ENCODE measurements around the gene CTSC. TPM values are rescaled to one million over a fixed set of nuclear protein-coding genes. Genes with fewer than 3 reads are reported as not detected.

Gene CTSC
- total RNA-seq, 1 donor from 2014 or later = 34.3 TPM

DNA sequence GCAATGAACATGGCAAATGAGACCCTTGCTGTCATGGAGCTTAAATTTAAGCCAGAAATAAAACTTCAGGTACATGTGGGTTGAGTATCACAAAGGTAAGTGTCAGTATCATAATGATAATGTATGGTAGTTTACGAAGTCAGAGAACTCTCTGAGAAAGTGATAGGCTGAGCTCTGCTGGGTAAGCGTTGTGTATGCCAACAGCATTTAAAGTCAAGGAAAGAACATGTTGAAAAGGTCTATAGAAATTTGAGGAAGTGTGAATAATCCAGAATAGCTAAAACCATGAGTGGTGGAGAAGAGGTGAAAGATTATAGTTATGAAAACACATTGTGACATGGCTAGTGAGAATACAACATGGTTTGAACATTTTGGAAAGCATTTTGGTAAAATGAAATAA is 17.4 kb upstream of the CTSC start:
- no peak for DNase-seq (ENCODE audit: missing footprints)
- no peak for ATAC-seq
- intact Hi-C loops (cut with DNase I) = no loop called here

DNA sequence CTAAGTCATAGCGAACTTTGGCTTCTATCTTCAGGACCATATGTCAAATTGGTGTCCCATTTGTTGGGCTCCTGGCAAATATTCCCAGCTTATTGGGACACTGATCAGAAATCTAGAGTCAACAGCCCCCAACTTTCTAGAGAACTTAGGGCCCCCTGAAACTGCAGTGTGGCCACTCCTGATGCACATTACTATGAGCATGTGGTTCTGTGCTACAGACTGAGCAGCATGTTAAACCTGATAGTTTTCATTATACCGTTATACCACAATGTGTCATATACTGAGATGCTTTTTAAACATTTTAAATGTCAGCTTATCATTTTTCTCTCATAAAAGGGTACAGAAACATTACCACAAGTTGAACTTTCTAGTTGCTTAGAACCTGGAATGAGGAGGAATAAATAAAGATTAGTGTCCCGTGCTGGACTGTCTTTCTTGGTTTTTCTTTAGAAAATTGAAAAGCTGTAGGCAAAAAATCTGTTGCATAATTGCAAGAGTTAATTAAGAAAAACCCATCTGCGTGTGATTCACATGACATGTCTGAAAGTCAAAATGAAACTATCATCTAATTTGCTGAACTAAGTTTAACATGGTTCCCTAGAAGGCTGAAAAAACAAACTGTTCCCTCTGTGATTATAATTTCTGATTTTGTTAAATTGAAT is 16.4 kb upstream of the CTSC start:
- ATAC-seq (no peak), DNase-seq (ENCODE audit: missing footprints) (no peak)
- intact Hi-C loops (cut with DNase I) = no loop called here

DNA sequence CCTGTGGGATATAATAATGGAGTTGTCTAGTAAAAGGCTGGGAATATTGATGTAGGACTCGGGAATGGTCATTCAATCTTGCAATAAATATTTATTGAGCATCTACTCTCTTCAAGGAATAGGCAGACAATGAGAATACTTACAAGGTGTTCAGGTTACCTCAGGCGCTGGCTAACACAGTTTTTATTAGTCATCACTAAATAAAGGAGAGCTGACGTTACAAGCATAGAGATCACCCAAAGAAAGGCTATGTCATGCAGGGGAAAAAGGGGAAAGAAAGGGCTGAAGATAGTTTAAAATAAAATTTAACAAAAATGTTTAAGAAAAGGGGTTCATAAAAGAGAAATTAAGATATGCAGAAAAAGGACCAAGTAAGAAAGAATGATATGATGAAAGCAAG is 15.8 kb upstream of the CTSC start:
- ATAC-seq (no peak), DNase-seq (ENCODE audit: missing footprints) (no peak)
- intact Hi-C loops (cut with DNase I) = no loop called here

DNA sequence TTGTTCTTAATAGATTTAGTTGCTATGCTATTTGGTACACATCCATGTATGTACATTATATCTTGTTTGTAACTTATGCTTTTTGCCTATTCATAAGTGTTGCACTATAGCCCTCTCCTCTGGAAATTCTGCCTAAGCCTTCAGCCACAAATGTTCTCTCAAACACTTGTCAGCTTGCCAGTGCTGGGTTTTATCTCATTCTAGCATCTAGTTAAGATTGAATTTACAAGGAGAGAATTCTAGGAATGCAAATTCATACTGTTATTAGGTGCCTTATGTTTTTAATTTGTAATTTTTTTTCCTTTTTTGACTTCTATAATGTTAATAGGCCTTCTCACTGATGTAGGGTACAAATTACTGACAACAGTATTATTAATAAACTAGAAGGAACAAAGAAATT is 14.6 kb upstream of the CTSC start:
- no peak for DNase-seq (ENCODE audit: missing footprints)
- intact Hi-C loops (cut with DNase I) = no loop called here
- ATAC-seq = no peak

DNA sequence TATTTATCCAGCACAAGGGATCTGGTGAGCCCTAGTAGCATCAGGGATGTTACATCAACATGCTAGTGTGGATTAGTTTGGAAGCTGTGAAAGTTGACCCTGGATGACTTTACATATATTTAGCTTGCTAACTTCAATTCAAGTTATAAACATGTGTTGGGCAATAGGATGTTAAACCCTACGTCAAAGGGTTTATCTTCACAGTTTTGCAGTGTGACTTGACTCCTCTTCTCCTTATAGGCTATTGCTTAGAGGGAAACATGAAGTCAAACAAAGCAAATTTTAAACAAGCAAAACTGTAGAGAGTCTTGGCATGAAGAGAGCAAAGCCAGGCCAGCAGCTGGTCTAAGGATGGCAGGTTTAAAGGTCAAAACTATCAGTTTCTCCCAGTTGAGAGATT is 11.3 kb upstream of the CTSC start:
- ATAC-seq (no peak), DNase-seq (ENCODE audit: missing footprints) (no peak)
- intact Hi-C loops (cut with DNase I) = no loop called here

DNA sequence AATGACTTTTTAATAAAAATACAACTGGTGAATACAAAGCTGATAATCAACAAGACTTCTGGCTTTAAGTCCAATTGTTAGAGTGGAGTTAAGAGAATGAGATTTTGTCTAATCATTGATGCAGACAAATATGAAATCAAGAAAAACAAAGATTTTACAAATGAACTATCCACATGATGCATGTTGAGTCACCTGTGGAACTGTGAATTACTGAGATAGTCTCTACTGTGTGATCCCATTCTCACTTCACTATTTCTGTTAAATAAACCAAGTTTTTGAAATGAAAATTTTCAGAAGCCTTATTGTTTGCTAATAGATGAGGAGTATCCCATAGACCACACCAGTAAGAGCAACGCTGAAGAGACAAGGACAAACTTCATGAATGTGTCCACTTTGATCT is 8.4 kb upstream of the CTSC start:
- ATAC-seq (no peak), DNase-seq (ENCODE audit: missing footprints) (no peak)
- intact Hi-C loops (cut with DNase I) = no loop called here

DNA sequence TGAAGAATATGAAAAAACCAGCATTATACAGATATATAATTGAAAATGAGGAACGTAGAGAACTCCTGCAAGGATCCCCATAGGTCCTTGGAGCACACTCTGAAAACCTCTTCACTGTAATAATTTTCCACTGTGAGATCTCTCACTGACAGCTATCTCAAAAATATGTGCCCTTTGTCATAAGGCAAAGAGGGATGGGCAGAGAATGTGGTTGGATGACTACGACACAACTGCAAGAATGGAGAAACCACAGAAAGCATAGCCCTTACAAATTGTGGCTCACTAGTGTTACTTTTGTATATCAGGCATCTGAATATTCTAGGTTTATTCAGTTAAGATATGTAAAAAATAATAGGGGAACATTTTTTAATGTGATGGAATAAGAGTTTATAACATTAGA is 7.9 kb upstream of the CTSC start:
- intact Hi-C loops (cut with DNase I) = no loop called here
- ATAC-seq (no peak), DNase-seq (ENCODE audit: missing footprints) (no peak)

DNA sequence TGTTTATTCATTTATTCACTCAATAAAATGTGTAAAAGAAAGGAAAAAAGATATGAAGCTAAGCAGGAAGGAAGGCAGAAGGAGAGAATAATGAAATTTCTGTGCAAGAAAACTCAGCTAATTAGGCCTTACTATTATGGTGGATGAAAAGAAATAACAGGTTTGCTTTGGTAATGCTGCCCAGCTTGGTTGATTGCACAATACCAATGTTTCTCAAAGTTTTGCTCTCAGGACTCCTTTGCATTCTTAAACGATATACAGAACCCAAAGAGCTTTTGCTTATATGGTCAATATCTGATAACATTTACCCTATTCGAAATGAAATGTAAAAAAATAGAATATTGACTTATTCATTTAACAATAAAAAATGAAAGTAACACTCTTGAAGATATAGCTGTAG is 7.3 kb upstream of the CTSC start:
- no peak for DNase-seq (ENCODE audit: missing footprints)
- intact Hi-C loops (cut with DNase I) = no loop called here
- no peak for ATAC-seq

DNA sequence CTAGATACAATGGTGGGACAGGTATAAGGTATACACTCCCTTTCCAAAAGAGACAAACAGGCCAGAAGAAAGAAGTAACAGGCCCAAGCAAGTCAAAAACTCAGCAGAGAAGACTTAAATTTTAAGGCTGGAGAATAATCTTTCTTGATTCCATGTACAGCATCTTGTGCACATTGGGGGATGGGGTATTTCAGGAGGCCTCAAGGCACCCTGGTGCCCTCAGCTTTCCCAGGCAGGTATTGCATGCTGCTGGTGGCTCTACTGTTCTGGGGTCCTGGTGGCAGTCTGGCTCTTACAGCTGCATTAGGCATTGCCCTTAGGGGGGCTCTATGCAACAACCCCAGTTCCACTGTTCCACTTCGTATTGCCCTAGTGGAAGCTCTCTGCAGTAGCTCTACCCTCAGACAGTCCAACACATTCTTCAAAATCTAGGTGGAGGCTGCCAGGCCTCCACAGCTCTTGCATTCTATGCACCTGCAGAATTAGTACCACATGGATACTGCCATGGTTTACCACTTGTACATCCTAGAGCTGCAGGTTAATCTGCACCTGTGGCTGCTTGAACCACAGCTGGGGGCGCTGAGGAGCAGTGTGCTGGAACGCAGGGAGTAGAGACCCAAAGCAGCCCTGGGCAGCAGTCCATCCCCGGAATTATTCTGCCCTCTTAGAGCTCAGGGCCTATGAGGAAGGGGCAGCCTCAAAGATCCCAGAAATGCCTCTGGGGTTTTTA is 4.2 kb upstream of the CTSC start:
- no peak for ATAC-seq
- intact Hi-C loops (cut with DNase I) = no loop called here

DNA sequence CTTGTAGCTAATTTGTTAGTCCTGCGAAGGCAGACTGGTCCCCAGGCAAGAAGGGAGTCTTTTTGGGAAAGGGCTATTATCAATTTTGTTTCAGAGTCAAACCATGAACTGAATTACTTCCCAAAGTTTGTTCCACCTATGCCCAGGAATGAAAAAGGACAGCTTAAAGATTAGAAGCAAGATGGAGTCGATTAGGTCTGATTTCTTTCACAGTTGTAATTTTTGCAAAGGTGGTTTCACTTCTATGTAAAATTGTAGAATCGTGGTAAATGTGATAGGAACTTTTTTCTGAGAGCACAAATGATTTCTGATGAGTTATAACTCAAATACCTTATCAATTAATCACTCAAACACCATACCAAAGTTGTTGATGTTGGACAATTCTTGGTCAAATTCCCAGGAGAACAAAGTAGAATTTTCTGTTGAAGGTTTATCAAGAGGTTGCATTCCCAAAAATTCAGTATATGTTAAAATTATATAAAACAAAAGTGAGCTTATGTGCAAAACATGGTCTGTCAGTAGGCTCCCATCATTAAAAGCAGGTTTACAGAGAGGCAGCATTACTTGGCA is 2.9 kb upstream of the CTSC start:
- DNase-seq (ENCODE audit: missing footprints) (no peak), ATAC-seq (no peak)
- intact Hi-C loops (cut with DNase I) = no loop called here

More for the DNA sequence above, 4.2 kb upstream of the CTSC start:
- peak; percentile 30 for DNase-seq (ENCODE audit: missing footprints)

DNA sequence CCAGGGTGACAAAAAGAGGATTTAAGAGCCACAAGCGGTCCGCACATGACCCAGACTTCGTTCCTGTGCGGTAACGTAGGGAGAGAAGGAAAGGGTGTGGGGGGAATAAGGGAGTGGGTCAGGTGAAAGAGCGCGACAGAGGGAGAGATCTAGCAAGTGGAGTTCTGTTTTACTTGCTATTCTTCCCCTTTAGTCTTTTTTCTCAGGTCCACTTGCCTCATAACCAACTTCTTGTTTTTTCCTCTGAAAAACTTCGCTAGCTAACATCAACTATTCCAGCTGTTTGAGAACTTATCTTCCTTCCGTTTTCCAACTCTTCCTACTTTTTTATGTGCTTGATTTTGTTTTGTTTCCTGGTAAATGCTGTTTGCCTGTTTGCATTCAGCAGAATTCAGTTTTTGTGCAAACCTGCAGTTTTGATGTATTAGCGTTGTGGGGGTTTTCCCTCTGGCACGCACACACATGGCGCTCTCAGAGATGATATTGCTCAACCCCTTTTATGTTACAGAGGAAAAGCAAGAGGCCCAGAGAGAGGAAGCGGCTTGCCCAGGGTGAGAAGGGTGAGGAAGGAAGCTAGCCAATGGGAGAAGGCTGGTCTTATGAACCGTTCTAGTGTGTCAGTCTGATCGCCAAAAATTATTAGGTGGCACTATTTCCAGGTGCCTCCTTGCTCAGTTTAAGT is 592 bp upstream of the CTSC start:
- DNase-seq (ENCODE audit: missing footprints) = peak; percentile 69
- intact Hi-C loops (cut with DNase I) = no loop called here
- ATAC-seq = peak; percentile 84

DNA sequence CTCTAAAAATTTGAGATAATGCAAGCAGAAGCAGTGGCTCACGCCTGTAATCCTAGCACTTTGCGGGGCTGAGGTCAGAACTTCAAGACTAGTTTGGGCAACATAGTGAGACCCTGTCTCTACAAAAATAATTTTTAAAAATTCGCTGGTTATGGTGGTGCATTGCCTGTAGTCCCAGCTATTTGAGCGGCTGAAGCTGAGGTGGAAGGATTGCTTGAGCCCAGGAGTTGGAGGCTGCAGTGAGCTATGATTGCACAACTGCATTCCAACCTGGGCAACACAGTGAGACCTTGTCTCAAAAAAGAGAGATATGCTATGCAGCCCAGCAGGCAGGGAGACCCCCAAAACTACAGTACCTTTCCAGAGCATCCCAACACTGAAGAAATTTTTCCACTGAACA is 2.3 kb downstream of the CTSC start:
- ATAC-seq (no peak), DNase-seq (ENCODE audit: missing footprints) (no peak)
- intact Hi-C loops (cut with DNase I) = no loop called here

DNA sequence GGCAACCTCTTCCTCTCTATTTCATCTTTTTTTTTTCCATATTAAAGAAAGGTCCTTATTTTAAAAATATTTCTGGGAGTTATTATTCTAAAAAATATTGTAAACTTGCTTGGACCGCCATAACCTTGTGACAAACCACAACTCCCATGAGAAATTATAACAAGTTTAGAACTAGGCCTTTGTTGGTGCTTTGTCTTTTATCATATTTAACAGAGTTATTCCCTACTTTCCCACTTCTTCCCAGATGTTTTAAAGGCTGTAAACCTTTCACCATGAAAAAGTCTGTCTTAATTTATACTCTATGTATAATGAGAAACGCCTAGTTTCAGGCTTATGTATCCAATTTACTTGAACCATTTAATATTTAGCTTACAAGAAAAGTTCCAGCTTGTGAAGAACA is 3.7 kb downstream of the CTSC start:
- intact Hi-C loops (cut with DNase I) = no loop called here
- ATAC-seq (no peak), DNase-seq (ENCODE audit: missing footprints) (no peak)

DNA sequence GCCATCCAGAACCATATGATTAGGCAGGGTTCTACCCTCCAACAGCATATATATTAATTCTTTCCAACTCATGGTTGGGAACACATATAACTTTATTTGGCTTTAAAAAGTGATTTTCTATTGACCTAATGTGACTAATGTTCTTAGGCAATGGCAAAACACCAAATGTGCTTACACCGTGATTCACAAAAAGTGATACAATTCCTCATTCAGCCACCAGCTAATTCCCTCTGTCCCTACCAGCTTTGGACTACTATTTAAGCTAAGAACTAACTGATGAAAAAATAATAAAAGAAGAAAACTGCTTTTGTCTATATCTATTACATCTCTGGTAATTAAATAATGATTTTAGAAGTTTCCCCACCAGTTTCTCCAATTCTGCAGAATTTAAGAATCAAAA is 4.7 kb downstream of the CTSC start:
- intact Hi-C loops (cut with DNase I) = no loop called here
- DNase-seq (ENCODE audit: missing footprints) (no peak), ATAC-seq (no peak)

DNA sequence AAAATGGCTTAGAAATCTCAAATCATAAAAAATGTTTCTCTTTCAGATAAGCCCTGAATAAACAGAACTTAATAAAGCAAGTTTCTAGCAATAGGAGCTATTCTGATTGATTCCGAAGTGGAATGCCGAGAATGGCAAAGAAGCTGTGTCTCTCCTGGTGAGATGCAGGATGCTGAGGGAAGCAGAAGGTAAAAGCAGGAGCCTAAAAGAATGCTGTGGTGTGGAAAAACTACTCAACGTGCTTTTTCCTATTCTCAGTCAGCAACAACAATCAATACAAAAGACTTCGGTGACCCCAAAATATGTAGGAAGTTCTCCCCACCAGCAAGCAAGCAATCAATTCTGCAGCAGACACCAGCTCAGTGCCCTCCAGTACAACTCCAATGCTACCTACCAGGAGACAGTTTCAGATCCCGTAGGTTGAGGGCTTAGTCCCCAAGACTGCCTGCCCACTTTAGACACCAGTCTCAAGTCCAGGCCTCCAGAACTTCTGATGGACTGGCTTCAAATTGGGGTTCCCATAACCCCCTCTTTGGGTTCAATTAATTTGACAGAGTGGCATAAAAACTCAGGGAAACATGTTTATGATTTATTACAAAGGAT is 6.6 kb downstream of the CTSC start:
- intact Hi-C loops (cut with DNase I) = no loop called here
- ATAC-seq (no peak), DNase-seq (ENCODE audit: missing footprints) (no peak)

DNA sequence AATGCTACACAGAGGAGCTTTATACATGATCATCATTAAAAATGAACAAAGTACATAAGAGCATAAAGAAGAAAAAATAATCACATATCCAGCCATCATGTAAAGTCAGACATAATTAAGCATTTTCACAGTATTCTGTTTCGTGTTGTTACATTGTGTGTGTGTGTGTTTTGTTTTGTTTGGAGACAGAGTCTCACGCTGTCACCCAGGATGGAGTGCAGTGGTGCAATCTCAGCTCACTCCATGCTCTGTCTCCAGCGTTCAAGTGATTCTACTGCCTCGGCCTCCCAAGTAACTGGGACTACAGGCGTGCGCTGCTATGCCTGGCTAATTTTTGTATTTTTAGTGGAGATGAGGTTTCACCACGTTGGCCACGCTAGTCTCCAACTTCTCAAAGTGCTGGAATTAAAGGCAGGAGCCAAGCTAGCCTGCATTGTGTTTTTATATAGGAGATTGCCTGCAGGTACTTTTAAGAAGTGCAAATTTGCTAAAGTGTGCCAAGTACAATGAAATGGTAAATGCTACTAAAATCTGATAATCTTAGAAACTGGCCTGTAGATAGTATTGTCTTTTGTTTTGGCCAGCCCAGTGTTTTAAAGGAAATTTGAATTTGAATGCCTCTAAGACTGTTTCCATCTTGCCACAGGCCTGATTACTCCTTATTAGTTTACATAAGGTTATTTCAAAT is 7.8 kb downstream of the CTSC start:
- DNase-seq (ENCODE audit: missing footprints) (peak; percentile 30), ATAC-seq (no peak)
- intact Hi-C loops (cut with DNase I) = no loop called here

DNA sequence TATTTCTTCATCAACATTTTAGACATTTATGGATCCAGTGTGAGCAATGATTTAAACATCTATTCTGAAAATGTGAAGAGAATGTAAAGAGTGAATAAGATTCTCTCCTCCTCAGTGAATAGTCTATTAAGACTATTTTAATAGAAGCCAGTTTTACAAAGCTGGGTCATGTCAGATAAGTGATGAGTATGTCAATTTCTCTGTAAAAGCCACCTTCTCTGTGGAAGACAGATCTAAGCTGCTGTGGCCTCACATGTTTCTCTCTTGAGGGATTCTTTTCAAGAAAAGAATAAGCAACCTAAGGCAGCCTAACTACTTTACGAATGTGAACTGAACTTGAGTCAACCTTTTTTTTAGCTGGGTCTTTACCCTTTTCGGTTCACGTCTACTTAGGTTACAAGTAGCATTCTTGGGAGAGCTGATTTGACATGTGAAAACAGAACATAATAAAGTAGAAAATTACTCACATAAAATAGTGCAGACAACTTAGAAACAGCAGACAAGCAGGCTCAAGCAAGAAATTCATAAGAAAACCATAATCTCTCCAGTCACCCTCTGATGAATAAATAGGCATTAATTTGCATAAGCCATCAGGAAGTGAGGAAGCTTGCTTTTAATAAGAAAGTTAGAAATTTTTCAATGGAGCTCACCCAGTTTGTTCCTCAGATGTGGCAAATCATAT is 9.9 kb downstream of the CTSC start:
- ATAC-seq = no peak
- intact Hi-C loops (cut with DNase I) = no loop called here
- no peak for DNase-seq (ENCODE audit: missing footprints)

DNA sequence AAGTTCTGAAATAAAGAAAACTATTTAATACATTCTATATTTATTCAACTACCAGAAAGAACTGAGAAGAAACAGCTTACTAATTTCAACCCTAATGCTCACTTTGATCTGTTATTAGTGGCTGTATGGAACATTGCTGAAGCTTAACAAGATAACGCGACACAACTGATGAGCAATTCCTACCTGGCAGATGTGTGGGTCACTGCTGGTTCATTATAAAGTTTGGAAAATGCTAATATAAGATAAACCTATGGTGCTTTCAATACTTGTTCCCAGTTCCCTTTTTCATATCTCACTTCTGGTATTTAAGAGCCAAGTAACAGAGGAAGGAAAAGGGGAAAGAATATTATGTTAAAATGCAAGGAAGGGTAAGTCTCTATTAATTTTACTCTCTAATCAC is 10.5 kb downstream of the CTSC start:
- DNase-seq (ENCODE audit: missing footprints) (no peak), ATAC-seq (no peak)
- intact Hi-C loops (cut with DNase I) = no loop called here

DNA sequence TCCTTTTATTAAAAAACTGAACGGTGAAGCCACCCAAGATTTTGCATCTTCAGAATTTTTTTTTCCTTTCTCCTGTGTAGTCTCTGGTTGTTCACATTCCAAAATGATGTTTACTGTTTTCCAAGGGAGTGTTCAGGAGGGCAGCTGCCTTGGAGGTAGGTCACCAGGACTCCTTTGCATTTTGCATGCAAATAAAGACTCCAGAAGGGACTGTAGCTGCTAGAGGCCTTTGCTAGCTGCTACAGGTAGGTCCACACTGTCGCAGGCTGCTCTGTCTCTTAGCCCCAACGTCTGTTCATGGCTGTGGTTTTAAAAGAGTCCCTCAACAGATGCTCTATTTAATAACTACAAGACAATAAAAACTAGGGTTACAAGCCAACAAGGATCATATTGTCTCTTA is 11.4 kb downstream of the CTSC start:
- DNase-seq (ENCODE audit: missing footprints) = no peak
- no peak for ATAC-seq
- intact Hi-C loops (cut with DNase I) = no loop called here

All from Right ventricle myocardium inferior (tissue), 1 donor.